H1 (cell line): ENCODE results near the gene MTNR1A.

Experiments
- CBX8 ChIP-seq: fragments of 300-800, 300-1000 bp; sonication (generic); IDR thresholded peaks from 2 replicates; pipeline ENCODE4 v1.7.1; 2016; ENCODE audit warnings: low read depth, low read length, borderline replicate concordance
- CREB1 ChIP-seq: IDR thresholded peaks from 2 replicates; pipeline ENCODE4 v1.6.1; 2012; ENCODE audit warnings: inconsistent platforms
- CTBP2 ChIP-seq: IDR thresholded peaks from 2 replicates; pipeline ENCODE4 v1.7.0; 2011; ENCODE audit warnings: borderline replicate concordance, mild to moderate bottlenecking, moderate library complexity, mixed read lengths, low read length; ENCODE audit not compliant: insufficient read depth, insufficient read length
- EP300 ChIP-seq, 2 experiments: IDR thresholded peaks; 1 replicate in 1 of 2; 2 replicates in 1 of 2; pipeline ENCODE4 v1.6.1; 2011 to 2012; ENCODE audit warnings: low read depth in 2 of 2, low read length in 2 of 2, mild to moderate bottlenecking in 2 of 2, borderline replicate concordance in 1 of 2, inconsistent platforms in 1 of 2, moderate library complexity in 1 of 2
- EZH2 ChIP-seq: fragments of 200-600 bp; sonication (generic); IDR thresholded peaks from 2 replicates; pipeline ENCODE4 v1.7.1; 2012; ENCODE audit warnings: low read depth, mild to moderate bottlenecking, moderate library complexity, low read length, inconsistent platforms; ENCODE audit not compliant: severe bottlenecking
- JUN ChIP-seq: IDR thresholded peaks from 2 replicates; pipeline ENCODE4 v1.6.1; 2011; ENCODE audit warnings: low read depth, mild to moderate bottlenecking, improper control_type of control experiment, low read length
- JUND ChIP-seq: IDR thresholded peaks from 2 replicates; pipeline ENCODE4 v1.6.1; 2011; ENCODE audit warnings: mild to moderate bottlenecking, improper control_type of control experiment, low read length
- POLR2A ChIP-seq, 2 experiments: IDR thresholded peaks; 1 replicate in 1 of 2; 2 replicates in 1 of 2; pipeline ENCODE4 v1.6.1; 2011; ENCODE audit warnings: low read depth in 2 of 2, low read length in 2 of 2, mild to moderate bottlenecking in 2 of 2; ENCODE audit errors: control extremely low read depth in 1 of 2
- SUZ12 ChIP-seq: fragments of 200-600 bp; sonication (generic); IDR thresholded peaks from 2 replicates; pipeline ENCODE4 v1.6.1; 2012; ENCODE audit warnings: mild to moderate bottlenecking, inconsistent platforms, low read length, moderate library complexity, mixed read lengths
- TCF12 ChIP-seq: IDR thresholded peaks from 2 replicates; pipeline ENCODE4 v1.6.1; 2011; ENCODE audit warnings: low read depth, mild to moderate bottlenecking, low read length
- TEAD4 ChIP-seq: IDR thresholded peaks from 2 replicates; pipeline ENCODE4 v1.6.1; 2012; ENCODE audit warnings: low read depth, low read length, inconsistent platforms, mixed read lengths
- USF2 ChIP-seq: IDR thresholded peaks from 2 replicates; pipeline ENCODE4 v1.6.1; 2011; ENCODE audit warnings: low read length, improper control_type of control experiment
- TF ChIP-seq, protein P1 (sequence below), 3 experiments: IDR thresholded peaks; 1 replicate in 2 of 3; 2 replicates in 1 of 3; pipeline versions ENCODE4 v1.5.1 to v1.6.1; 2011; ENCODE audit warnings: low read length in 3 of 3, mild to moderate bottlenecking in 3 of 3, inconsistent platforms in 2 of 3, low read depth in 1 of 3, moderate library complexity in 1 of 3; ENCODE audit not compliant: insufficient read depth in 1 of 3; ENCODE audit errors: control extremely low read depth in 1 of 3
- TF ChIP-seq, protein P2 (sequence below): IDR thresholded peaks from 2 replicates; pipeline ENCODE4 v1.6.1; 2012; ENCODE audit warnings: inconsistent platforms

DNA sequence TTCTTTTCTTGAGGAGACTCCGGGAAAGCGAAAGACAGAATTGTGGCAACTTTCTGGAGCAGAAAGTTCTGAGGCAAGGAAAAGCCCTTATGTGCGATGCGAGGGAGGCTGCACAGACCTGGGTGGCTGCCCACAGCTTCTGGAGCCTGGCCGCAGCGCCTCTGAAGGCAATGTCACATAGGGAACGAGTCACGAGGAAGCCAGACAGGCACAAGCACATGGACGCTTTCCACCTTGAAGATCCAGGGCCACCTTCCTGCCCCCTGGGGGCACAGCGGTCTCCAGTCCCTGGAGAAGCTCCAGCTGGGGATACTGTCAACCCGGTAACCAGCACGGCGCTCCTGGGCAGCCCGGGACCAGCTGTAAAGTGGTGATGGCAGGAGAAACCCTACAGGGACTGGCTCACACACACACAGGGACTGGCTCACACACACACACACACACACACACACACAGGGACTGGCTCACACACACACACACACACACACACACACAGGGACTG, 69.8 kb downstream of the MTNR1A start:
- TF ChIP-seq TCF12, result no peak
- TF ChIP-seq SUZ12, result no peak
- TF ChIP-seq, protein P1, sequence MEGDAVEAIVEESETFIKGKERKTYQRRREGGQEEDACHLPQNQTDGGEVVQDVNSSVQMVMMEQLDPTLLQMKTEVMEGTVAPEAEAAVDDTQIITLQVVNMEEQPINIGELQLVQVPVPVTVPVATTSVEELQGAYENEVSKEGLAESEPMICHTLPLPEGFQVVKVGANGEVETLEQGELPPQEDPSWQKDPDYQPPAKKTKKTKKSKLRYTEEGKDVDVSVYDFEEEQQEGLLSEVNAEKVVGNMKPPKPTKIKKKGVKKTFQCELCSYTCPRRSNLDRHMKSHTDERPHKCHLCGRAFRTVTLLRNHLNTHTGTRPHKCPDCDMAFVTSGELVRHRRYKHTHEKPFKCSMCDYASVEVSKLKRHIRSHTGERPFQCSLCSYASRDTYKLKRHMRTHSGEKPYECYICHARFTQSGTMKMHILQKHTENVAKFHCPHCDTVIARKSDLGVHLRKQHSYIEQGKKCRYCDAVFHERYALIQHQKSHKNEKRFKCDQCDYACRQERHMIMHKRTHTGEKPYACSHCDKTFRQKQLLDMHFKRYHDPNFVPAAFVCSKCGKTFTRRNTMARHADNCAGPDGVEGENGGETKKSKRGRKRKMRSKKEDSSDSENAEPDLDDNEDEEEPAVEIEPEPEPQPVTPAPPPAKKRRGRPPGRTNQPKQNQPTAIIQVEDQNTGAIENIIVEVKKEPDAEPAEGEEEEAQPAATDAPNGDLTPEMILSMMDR (IDR thresholded peaks at IDR 0.05; ENCODE audit: control extremely low read depth in 1 of 3, insufficient read depth in 1 of 3, low read depth in 1 of 3, low read length in 3 of 3), result no peak
- TF ChIP-seq JUND, result no peak
- no peak for TF ChIP-seq USF2
- no peak for TF ChIP-seq CTBP2
- no peak for TF ChIP-seq EP300 (IDR thresholded peaks at IDR 0.05; ENCODE audit: borderline replicate concordance in 1 of 2, low read depth in 2 of 2, low read length in 2 of 2)
- TF ChIP-seq JUN, result no peak
- no peak for TF ChIP-seq EZH2
- no peak for TF ChIP-seq POLR2A (IDR thresholded peaks at IDR 0.05; ENCODE audit: control extremely low read depth in 1 of 2, low read depth in 2 of 2, low read length in 2 of 2)
- TF ChIP-seq CREB1, result no peak
- TF ChIP-seq, protein P2, sequence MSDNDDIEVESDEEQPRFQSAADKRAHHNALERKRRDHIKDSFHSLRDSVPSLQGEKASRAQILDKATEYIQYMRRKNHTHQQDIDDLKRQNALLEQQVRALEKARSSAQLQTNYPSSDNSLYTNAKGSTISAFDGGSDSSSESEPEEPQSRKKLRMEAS, result peak; percentile 33; the same call in 1 of the 2 replicates
- no peak for TF ChIP-seq CBX8
- no peak for TF ChIP-seq TEAD4
